Activated CD4-positive, alpha-beta memory T cell treated with anti-CD3 and anti-CD28 coated beads for 36 hours (primary cell): ENCODE results near the gene ADRM1. TPM values are rescaled to one million over a fixed set of nuclear protein-coding genes. Genes with fewer than 3 reads are reported as not detected.

Experiments used
- CTCF ChIA-PET: fragments of 350-600 bp; sonication (Branson Sonifier 250); formaldehyde crosslinking; loops from one replicate; lab custom pipeline; 2021; ENCODE audit warnings: antibody characterized with exemption, inconsistent platforms; lab: Charles Lee
- POLR2A ChIA-PET: fragments of 350-600 bp; sonication (Branson Sonifier 250); formaldehyde crosslinking; loops from one replicate; lab custom pipeline; 2021; ENCODE audit warnings: antibody characterized with exemption; lab: Charles Lee
- DNase-seq: peaks from one replicate; pipeline ENCODE4 v3.0.0-alpha.2; 2020
- H3K27ac Mint-ChIP-seq: one replicate; pipeline ENCODE4 v1.8.0; 2021; ENCODE audit warnings: mixed read lengths
- H3K27me3 Mint-ChIP-seq: one replicate; pipeline ENCODE4 v1.8.0; 2021; ENCODE audit warnings: mixed read lengths
- H3K36me3 Mint-ChIP-seq: one replicate; pipeline ENCODE4 v1.8.0; 2021; ENCODE audit warnings: mixed read lengths
- H3K4me1 Mint-ChIP-seq: one replicate; pipeline ENCODE4 v1.8.0; 2021; ENCODE audit warnings: low read depth, mixed read lengths
- H3K4me3 Mint-ChIP-seq: one replicate; pipeline ENCODE4 v1.8.0; 2021; ENCODE audit warnings: mild to moderate bottlenecking, mixed read lengths
- H3K9me3 Mint-ChIP-seq: one replicate; pipeline ENCODE4 v1.8.0; 2021; ENCODE audit warnings: mixed read lengths
- intact Hi-C: fragments of 100-400 bp; cut with micrococcal nuclease; formaldehyde crosslinking; loops from one replicate; pipeline ENCODE4 v1.15.1; 2023
- total RNA-seq, 2 experiments: library from RNA; stranded (reverse); gene quantifications; one replicate each; pipeline ENCODE4 v1.2.3, GENCODE V29; 2021

ADRM1 gene
- total RNA-seq, 2 experiments from 2014 or later, result 98.6 to 101 TPM

- Mint-ChIP-seq H3K4me3 (no peak overlapping the region), H3K27ac (no peak overlapping the region), H3K36me3 (no peaks in the 10 kb centered on the region), H3K4me1 (no peaks in the 10 kb centered on the region), H3K9me3 (no peaks in the 10 kb centered on the region), H3K27me3 (no peaks in the 10 kb centered on the region)
- intact Hi-C loops, result no loop called here
- no peak for DNase-seq
- POLR2A ChIA-PET, result no interaction called here
- CTCF ChIA-PET, result no interaction called here
Observed at GRCh38 chr20:62316331-62317166, 13.8 kb downstream of the ADRM1 start.

GRCh38 chr20:62317167-62317655, 14.4 kb downstream of the ADRM1 start:
- CTCF ChIA-PET, result no interaction called here
- no peak overlapping the region for H3K4me3 Mint-ChIP-seq
- H3K27ac Mint-ChIP-seq, result no peak overlapping the region
- no peaks in the 10 kb centered on the region for H3K4me1 Mint-ChIP-seq
- no peaks in the 10 kb centered on the region for H3K27me3 Mint-ChIP-seq
- intact Hi-C loops, result no loop called here
- no peak for DNase-seq
- no peaks in the 10 kb centered on the region for H3K9me3 Mint-ChIP-seq
- H3K36me3 Mint-ChIP-seq, result no peaks in the 10 kb centered on the region
- POLR2A ChIA-PET, result no interaction called here

- ChIA-PET POLR2A (no interaction called here), CTCF (no interaction called here)
- H3K27me3 Mint-ChIP-seq, result no peaks in the 10 kb centered on the region
- intact Hi-C loops, result no loop called here
- H3K4me3 Mint-ChIP-seq, result no peak overlapping the region
- H3K4me1 Mint-ChIP-seq, result no peaks in the 10 kb centered on the region
- H3K27ac Mint-ChIP-seq, result no peak overlapping the region
- H3K9me3 Mint-ChIP-seq, result no peaks in the 10 kb centered on the region
- DNase-seq, result peak; percentile 18
- H3K36me3 Mint-ChIP-seq, result no peaks in the 10 kb centered on the region
Observed at GRCh38 chr20:62318400-62319345, 15.9 kb downstream of the ADRM1 start.

GRCh38 chr20:62319346-62319909, 16.6 kb downstream of the ADRM1 start:
- H3K36me3 Mint-ChIP-seq, result no peaks in the 10 kb centered on the region
- ChIA-PET POLR2A (no interaction called here), CTCF (no interaction called here)
- no peak overlapping the region for H3K27ac Mint-ChIP-seq
- H3K4me1 Mint-ChIP-seq, result no peaks in the 10 kb centered on the region
- intact Hi-C loops, result no loop called here
- no peaks in the 10 kb centered on the region for H3K9me3 Mint-ChIP-seq
- H3K27me3 Mint-ChIP-seq, result no peaks in the 10 kb centered on the region
- H3K4me3 Mint-ChIP-seq, result no peak overlapping the region
- no peak for DNase-seq

DNA sequence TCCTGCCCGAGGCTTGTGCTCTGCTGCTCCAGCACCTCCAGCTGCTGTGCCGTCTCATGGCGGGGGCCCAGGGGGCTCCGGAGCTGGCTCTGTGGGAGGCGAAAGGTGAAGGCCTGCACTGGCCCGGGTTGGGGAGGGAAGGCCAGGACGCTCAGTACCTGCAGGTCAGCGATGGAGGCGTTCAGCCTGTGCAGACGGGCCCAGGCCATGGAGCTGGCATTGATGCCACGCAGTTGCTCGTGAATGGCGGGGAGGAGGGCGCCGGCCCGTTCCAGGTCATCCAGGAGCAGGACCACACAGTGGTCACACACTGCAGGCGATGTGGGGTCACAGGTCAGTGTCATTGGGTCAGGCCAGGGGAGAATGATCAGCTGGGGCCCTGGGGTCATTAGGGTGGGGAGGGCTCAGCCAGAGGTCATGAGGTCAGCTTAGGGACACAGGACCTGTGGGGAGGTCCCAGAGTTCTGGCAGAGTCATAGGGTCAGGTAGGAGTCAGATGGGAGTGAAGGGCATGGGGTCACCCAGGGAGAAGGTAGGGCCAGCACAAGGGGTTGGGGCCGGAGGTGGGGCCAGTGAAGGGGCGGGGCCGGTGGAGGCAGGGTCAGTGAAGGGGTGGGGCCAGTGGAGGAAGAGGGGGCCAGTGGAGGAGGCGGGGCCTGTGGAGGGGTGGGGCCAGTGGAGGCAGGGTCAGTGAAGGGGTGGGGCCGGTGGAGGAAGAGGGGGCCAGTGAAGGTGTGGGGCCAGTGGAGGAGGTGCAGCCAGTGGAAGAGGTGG, 18.0 kb downstream of the ADRM1 start:
- intact Hi-C loops, result no loop called here
- H3K27ac Mint-ChIP-seq, result no peak overlapping the region

DNA sequence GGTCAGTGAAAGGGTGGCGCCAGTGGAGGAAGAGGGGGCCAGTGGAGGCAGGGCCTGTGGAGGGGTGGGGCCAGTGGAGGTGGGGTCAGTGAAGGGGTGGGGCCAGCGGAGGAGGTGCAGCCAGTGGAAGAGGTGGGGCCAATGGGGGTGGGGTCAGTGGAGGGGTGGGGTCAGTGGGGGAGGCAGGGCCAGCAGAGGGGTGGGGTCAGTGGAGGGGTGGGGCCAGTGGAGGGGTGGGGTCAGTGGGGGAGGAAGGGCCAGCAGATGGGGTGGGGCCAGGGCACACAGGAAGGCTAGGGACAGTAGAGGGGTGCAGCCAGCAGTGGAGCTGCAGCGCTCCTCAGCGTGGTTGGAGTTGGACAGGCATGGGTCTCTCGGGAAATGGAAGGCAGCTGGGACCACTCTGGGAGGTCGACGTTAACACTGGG, 18.7 kb downstream of the ADRM1 start:
- H3K4me1 Mint-ChIP-seq, result no peaks in the 10 kb centered on the region
- no peaks in the 10 kb centered on the region for H3K36me3 Mint-ChIP-seq
- POLR2A ChIA-PET, result no interaction called here
- no peak overlapping the region for H3K27ac Mint-ChIP-seq
- no peak overlapping the region for H3K4me3 Mint-ChIP-seq
- intact Hi-C loops, result no loop called here
- H3K27me3 Mint-ChIP-seq, result no peaks in the 10 kb centered on the region
- CTCF ChIA-PET, result no interaction called here
- H3K9me3 Mint-ChIP-seq, result no peaks in the 10 kb centered on the region
- DNase-seq, result peak; percentile 46

More for the DNA sequence above, 18.0 kb downstream of the ADRM1 start:
- Mint-ChIP-seq H3K27me3 (no peaks in the 10 kb centered on the region), H3K4me1 (no peaks in the 10 kb centered on the region), H3K4me3 (no peak overlapping the region), H3K36me3 (no peaks in the 10 kb centered on the region), H3K9me3 (no peaks in the 10 kb centered on the region)
- CTCF ChIA-PET, result no interaction called here
- peak; percentile 29 for DNase-seq
- POLR2A ChIA-PET, result no interaction called here

- H3K27me3 Mint-ChIP-seq, result no peaks in the 10 kb centered on the region
- ChIA-PET POLR2A (no interaction called here), CTCF (no interaction called here)
- no peak overlapping the region for H3K27ac Mint-ChIP-seq
- H3K36me3 Mint-ChIP-seq, result no peaks in the 10 kb centered on the region
- H3K9me3 Mint-ChIP-seq, result no peaks in the 10 kb centered on the region
- DNase-seq, result no peak
- intact Hi-C loops, result no loop called here
- H3K4me3 Mint-ChIP-seq, result no peak overlapping the region
- H3K4me1 Mint-ChIP-seq, result no peaks in the 10 kb centered on the region
Observed at GRCh38 chr20:62321975-62322374, 19.2 kb downstream of the ADRM1 start.

DNA sequence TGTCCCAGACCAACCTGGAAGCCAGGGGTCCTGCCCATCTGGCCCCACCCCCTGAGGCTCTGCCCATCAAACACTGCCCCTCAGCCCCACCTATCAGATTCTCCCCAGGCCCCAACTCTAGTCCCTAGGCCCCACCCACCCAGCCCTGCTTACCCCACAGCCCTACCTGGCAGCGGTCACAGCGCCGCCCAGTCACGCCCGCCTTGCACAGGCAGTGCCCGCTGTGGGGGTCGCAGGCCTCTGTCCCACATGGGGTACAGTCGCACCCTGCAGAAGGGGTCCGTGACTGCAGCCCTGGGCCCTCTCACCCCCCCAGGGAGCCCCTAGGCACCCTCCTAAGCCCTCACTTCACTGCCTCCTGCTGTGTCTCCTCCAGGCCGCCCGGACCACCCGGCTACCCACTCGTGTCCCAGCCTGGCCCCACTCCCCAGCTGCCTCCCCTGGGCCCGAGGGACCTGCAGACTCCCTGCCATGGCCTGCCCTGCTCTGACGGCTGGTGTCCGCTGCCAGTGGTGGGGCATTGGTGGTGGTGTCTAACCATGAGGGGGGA, 19.8 kb downstream of the ADRM1 start:
- Mint-ChIP-seq H3K36me3 (no peaks in the 10 kb centered on the region), H3K4me1 (no peaks in the 10 kb centered on the region), H3K9me3 (no peaks in the 10 kb centered on the region), H3K27me3 (no peaks in the 10 kb centered on the region), H3K27ac (no peak overlapping the region), H3K4me3 (no peak overlapping the region)
- ChIA-PET POLR2A (no interaction called here), CTCF (no interaction called here)
- no peak for DNase-seq
- intact Hi-C loops, result no loop called here

- H3K9me3 Mint-ChIP-seq, result no peaks in the 10 kb centered on the region
- ChIA-PET POLR2A (no interaction called here), CTCF (no interaction called here)
- H3K36me3 Mint-ChIP-seq, result no peaks in the 10 kb centered on the region
- no peak overlapping the region for H3K27ac Mint-ChIP-seq
- no peaks in the 10 kb centered on the region for H3K4me1 Mint-ChIP-seq
- no peak overlapping the region for H3K4me3 Mint-ChIP-seq
- no peaks in the 10 kb centered on the region for H3K27me3 Mint-ChIP-seq
- intact Hi-C loops, result no loop called here
- DNase-seq, result no peak
Observed at GRCh38 chr20:62323146-62323979, 20.6 kb downstream of the ADRM1 start.

DNA sequence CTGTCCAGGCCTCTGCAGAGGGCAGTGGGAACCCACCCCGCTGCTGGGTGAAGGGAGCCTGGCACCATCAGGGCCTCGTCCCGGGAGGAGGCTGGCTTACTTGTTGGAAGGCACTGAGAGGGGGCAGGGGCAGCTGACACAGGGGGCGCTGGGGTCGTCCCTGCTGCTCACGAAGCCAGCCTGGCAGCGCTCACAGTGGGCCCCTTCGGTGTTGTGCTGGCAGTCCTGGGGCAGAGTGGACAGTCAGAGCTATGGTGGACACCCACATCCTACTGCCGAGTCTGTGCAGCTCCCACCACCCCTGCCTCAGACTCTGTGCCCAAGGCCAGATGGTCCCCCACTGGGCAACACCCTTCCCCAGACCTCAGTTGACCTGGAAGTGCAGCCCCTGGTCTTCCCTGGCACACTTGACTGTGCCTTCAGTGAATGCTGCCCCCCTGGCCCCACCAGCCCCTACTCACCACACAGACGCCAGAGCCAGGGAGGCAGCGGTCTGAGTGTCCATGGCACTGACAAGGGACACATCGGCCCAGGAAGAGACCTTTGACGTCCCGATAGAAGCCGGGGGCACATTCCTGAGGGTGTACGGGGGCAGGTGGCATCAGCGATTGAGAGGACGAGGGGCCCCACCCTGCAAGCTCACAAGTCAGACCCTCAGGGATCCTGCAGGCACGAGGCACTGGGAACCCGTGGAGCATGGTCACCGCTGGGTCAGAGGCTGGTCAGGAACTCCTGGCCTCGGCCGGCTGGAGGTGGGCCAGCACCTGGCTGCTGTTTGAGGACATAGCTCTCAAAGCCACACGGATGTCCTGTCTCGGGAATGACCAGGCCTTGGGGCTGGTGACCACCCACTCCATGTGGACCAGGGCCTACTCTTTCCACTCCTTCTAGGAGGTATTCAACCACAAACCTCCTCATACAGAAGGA, 21.4 kb downstream of the ADRM1 start:
- Mint-ChIP-seq H3K27me3 (no peaks in the 10 kb centered on the region), H3K9me3 (no peaks in the 10 kb centered on the region), H3K4me3 (no peak overlapping the region), H3K27ac (no peak overlapping the region), H3K4me1 (no peaks in the 10 kb centered on the region), H3K36me3 (no peaks in the 10 kb centered on the region)
- POLR2A ChIA-PET, result no interaction called here
- no peak for DNase-seq
- CTCF ChIA-PET, result interaction anchor here (1.4 kb wide), 1 partner anchor 58 kb away, joined by 3 read pairs; no protein-coding TSS in a partner anchor
- intact Hi-C loops, result no loop called here
